ENCODE measurements around the gene DCXR.

GRCh38 chr17:82062076-82062983, 24.8 kb upstream of the DCXR start:
- TF ChIP-seq POLR2A (IDR thresholded peaks at IDR 0.05) (no peak), CTCF (IDR thresholded peaks at IDR 0.05) (no peak), POLR2AphosphoS5 (IDR thresholded peaks at IDR 0.05) (no peak)
